ENCODE results near the gene PARP9. TPM values are rescaled to one million over a fixed set of nuclear protein-coding genes. Genes with fewer than 3 reads are reported as not detected.

The PARP9 gene
- total and polyA plus RNA-seq, 10 of the 15 experiments (the other 5 are each of a cell fraction or from before 2014, with no cell fraction given), result 34.0 to 122 (median 46.1) TPM

GRCh38 chr3:122576174-122576940, 12.3 kb upstream of the PARP9 start (continued):
- no peak for TF ChIP-seq EZH2 (IDR thresholded peaks at IDR 0.05; ENCODE audit: borderline replicate concordance, control insufficient read depth, low read depth, low read length)
- TF ChIP-seq NR2F1 (conservative IDR thresholded peaks at IDR 0.05), result peak; percentile 86
- no peak for TF ChIP-seq MYC (IDR thresholded peaks at IDR 0.05; ENCODE audit: insufficient read depth, insufficient read length, insufficient replicate concordance, low read length, severe bottlenecking)
- peak; percentile 52 for TF ChIP-seq BCL3 (IDR thresholded peaks at IDR 0.05; ENCODE audit: borderline replicate concordance, insufficient read depth, low read depth, low read length, poor library complexity, severe bottlenecking)
- TF ChIP-seq KLF5 (IDR thresholded peaks at IDR 0.05; ENCODE audit: partially characterized antibody), result peak; percentile 83
- peak; percentile 57 for TF ChIP-seq RELA (IDR thresholded peaks at IDR 0.05; ENCODE audit: borderline replicate concordance, partially characterized antibody)
- TF ChIP-seq RAD51 (IDR thresholded peaks at IDR 0.05), result peak; percentile 81
- peak; percentile 96 for TF ChIP-seq SKIL (IDR thresholded peaks at IDR 0.05; ENCODE audit: low read depth, poor library complexity, severe bottlenecking)
- peak; percentile 88; the same call in 1 of the 2 replicates for TF ChIP-seq MYB (IDR thresholded peaks at IDR 0.05; ENCODE audit: borderline replicate concordance, low read depth, low read length)
- peak; percentile 57; the same call in 1 of the 2 replicates for TF ChIP-seq PML (IDR thresholded peaks at IDR 0.05; ENCODE audit: low read length)
- peak; percentile 15; the same call in 1 of the 2 replicates for TF ChIP-seq SMARCA5 (IDR thresholded peaks at IDR 0.05)
- TF ChIP-seq ZNF687 (IDR thresholded peaks at IDR 0.05), result peak; percentile 74
- no peak for TF ChIP-seq FOXK2 (IDR thresholded peaks at IDR 0.05)
- 0 out of 2 replicates have a peak, but pooled peaks have one; percentile 29 for TF ChIP-seq ESRRA (IDR thresholded peaks at IDR 0.05; ENCODE audit: low read length)
- TF ChIP-seq CHD4 (IDR thresholded peaks at IDR 0.05), result no peak
- TF ChIP-seq REST (IDR thresholded peaks at IDR 0.05; ENCODE audit: low read depth, low read length), result no peak
- peak; percentile 69; the same call in 1 of the 2 replicates for TF ChIP-seq TAF1 (IDR thresholded peaks at IDR 0.05; ENCODE audit: borderline replicate concordance, low read depth, low read length)
- TF ChIP-seq IKZF2 (IDR thresholded peaks at IDR 0.05), result peak; percentile 99

All from GM12878 (cell line).